HG03442 (cell line): Measurements from ENCODE around the gene MINK1.
"Not testable (repeated sequence)": the region's sequence is repeated elsewhere in the genome, so short reads cannot be mapped to it uniquely, and the experiment has no call there.

Experiments
- ATAC-seq: cut with Tn5 transposase; IDR thresholded peaks from one replicate; pipeline ENCODE4 v1.9.1; 2021; ENCODE audit warnings: mild to moderate bottlenecking, moderate library complexity; ENCODE audit not compliant: unreplicated experiment

The MINK1 gene

DNA sequence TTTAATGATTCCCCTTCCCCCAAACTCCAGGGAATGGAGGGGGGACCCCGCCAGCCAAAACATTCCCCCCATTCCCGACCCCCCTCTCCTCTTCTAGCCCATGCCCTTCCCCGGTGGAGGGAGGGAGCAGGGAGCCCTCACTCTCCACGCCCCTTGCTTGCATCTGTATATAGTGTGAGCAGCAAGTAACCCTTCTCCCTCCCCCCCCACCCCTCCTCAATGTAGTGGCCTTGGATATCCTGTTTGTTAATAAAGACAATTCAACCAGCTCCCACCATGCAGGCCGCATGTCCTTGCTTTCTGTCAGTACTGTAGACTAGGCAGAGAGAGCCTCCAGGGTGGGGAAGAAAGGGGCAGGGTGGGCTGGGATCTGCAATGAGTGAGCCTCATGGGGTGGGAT, 64.6 kb downstream of the MINK1 start:
- no peak for ATAC-seq

- no peak for ATAC-seq
Measured at GRCh38 chr17:4898351-4898750, 65.2 kb downstream of the MINK1 start.

- ATAC-seq, result no peak
Measured at GRCh38 chr17:4898927-4899326, 65.8 kb downstream of the MINK1 start.

- no peak for ATAC-seq
Measured at GRCh38 chr17:4899341-4900230, 66.4 kb downstream of the MINK1 start, which contains the start of gene C17orf107. C17orf107 (plus strand) TSS chr17:4899536; CDS start chr17:4899763, 227 bp downstream.

- ATAC-seq, result no peak
Measured at GRCh38 chr17:4900231-4901107, 67.3 kb downstream of the MINK1 start.

DNA sequence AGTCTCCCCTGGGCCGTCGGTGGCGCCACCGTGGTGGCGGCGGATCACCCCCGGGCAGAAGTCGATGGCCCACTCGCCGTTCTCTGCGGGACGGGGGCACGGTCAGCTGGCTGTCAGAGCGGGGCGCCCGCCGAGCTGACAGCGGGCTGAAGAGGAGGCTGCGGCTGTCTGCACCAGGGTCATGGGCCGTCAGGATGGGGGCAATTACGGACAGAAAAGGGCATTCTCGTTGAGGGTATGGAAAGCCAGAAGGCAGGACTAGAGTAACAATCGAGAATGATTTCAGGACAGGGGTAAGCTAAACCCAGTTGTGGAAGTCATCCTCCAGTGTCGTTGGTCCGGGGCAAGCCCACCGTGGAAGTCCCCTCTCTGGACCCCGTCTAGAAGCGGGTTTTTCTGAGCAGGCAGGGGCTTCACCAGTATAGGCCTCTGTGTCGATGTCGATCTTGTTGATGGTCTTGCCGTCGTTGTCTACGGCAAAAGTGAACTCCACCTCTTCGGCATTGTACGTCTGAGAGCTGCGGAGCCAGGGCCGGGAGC, 68.0 kb downstream of the MINK1 start:
- no peak for ATAC-seq

DNA sequence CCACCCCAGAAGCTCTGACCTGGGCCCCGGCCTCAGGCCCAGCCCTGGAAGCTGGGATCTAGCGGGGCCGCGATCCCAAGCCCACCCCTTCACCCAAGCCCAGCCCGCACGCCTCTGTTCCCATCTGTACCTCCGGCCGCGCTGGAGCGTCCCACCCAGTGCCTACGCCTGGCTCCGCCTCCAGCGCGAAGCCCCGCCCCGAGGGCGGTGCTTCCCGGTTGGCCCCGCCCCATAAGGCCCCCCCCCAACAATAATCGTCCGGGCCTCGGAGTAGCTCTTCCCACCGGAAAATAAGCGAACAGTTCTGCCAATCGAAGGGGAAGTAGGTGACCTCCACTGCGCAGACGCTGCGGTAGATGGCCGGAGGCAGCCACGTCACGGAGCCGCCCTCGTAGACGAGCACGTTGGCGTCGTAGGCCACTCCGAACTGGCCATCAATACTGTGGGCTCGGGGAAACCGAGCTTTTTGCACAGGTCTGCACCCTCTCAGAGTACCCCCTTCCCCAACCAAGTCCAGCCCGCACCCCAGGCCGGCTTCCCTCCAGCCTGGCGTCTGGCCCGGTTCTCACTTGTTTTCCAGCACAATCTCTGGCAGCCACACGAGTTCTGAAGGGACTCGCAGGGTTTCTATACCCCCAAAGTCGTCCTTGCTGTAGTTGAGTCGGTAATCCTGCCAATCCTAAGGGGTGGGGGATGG, 68.7 kb downstream of the MINK1 start:
- ATAC-seq, result no peak

- ATAC-seq, result no peak
Measured at GRCh38 chr17:4902540-4902939, 69.4 kb downstream of the MINK1 start.

- ATAC-seq, result no peak
Measured at GRCh38 chr17:4903051-4903818, 70.1 kb downstream of the MINK1 start, which contains the start of gene CHRNE. CHRNE (minus strand) TSS chr17:4903098; CDS start chr17:4903063, 35 bp downstream.

GRCh38 chr17:4906642-4907041, 73.5 kb downstream of the MINK1 start:
- not testable (repeated sequence) for ATAC-seq

GRCh38 chr17:4908301-4908700, 75.2 kb downstream of the MINK1 start:
- no peak for ATAC-seq

- no peak for ATAC-seq
Measured at GRCh38 chr17:4908711-4909496, 75.8 kb downstream of the MINK1 start.

DNA sequence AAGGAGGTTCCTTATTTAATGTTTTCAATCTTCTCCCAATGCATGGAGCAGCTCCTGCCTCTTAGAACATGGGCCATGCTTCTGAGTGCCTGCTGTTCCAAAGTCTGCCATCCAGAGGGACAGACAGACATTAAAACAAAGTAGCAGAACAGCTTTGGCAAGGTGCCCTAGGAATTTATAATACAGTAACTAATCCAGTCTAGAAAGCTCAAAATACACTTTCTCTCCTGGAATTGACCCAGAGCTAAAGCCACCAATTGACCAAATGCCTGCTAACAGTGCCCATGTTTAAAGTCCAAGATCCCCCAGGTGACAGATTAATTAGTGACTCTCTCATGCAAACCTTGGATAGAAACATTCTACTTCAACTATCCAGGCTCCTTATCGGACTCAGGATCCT, 80.9 kb downstream of the MINK1 start:
- no peak for ATAC-seq

- ATAC-seq, result not testable (repeated sequence)
Measured at GRCh38 chr17:4914551-4914950, 81.4 kb downstream of the MINK1 start.

DNA sequence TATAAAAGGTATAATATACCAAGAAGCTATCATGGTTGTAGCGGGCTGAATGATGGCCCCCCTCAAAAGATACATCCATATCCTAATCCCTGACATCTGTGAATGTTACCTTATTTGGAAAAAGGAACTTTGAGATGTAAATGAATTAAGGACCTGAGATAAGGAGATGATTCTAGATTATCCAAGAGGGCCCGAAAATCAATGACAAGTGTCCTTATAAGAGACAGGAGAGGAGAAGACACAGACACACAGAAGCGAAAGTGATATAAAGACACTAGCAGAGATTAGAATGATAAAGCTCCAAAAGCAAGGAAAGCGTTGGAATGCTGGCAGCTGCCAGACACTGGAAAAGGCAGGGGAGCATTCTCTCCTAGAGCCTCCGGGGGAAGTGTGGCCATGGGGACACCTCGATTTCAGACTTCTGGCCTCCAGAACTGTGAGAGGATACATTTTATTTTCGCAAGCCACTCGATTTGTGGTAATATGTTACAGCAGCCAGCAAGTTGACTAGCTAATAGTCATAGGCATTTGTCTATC, 86.4 kb downstream of the MINK1 start:
- no peak for ATAC-seq

DNA sequence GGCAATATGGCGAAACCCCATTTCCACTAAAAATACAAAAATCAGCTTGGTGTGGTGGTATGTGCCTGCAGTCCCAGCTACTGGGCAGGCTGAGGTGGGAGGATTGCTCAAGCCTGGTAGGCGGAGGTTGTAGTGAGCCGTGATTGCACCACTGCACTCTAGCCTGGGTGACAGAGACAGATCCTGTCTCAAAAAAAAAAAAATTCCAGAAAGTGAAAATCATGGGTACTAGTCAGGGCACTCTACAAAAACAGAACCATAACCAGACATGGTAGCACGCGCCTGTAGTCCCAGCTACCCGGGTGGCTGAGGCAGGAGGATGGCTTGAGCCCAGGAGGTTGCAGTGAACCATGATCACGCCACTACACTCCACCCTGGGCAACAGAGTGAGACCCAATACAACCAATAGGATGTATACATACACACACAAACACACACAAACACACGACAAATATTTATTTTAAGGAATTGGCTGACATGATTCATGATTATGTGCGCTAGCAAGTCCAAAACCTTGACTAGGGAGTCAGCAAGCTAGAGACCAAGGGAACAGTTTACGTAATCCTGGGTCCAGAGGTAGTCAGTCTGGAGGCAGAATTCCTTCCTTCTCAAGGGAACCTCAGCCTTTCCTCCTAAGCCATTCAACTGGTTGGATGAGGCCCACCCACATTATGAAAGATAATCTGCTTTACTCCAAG, 87.4 kb downstream of the MINK1 start:
- no peak for ATAC-seq

DNA sequence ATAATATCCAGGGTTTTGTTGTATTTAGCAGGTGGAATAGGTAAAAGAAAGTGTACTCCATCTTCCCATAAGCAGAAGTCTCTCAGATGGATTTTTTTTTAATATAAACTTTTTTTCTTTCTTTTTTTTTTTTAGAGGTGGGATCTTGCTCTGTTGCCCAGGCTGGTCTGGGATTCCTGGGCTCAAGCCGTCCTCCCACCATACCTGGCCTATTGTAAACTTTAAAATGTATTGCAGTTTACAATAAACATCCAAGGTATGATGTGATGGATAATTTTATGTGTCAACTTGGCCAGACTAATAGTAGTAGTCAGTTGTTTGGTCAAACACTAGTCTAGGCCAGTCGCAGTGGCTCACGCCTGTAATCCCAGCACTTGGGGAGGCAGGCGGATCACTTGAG, 88.2 kb downstream of the MINK1 start:
- no peak for ATAC-seq
